ENCODE data around the gene UNC5C. TPM values are rescaled to one million over a fixed set of nuclear protein-coding genes. Genes with fewer than 3 reads are reported as not detected.
A peak's percentile ranks its signal among the peaks of the same experiment; 100 is the strongest.

Gene UNC5C
- 0.81 TPM for polyA plus RNA-seq (2013, experiment 1 of 2; ENCODE audit: insufficient read length)
- 0.61 TPM for polyA plus RNA-seq (2013, experiment 2 of 2; ENCODE audit: insufficient read length)

DNA sequence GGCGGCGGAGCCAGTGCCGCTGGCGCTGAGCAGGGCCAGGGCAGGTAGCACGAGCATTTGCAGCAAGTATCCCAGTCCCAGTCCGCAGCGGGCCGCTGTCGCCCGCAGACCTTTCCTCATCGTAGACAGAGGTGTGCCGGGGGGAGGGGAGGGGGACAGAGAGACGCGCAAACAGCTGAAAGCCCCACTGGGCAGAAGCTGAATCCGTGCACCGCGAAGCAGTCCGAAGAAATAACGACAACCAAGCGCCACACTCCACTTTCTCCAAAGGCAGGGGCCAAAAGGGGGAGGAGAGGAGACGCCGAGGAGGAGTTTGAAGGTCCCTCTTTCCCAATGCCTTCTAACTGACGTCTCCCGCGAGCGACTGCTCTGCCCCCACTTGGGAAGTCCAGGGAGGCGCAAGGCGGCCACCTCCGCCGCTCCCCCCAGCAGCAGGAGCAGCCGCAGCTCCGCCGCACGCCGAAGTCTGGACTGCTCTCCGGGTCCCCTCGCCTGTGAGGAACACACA is at the start of gene UNC5C:
Gene UNC5C, minus strand, starts transcription at position 236 of the 508 bp plus-strand sequence.
- DNase-seq: peak; percentile 35

DNA sequence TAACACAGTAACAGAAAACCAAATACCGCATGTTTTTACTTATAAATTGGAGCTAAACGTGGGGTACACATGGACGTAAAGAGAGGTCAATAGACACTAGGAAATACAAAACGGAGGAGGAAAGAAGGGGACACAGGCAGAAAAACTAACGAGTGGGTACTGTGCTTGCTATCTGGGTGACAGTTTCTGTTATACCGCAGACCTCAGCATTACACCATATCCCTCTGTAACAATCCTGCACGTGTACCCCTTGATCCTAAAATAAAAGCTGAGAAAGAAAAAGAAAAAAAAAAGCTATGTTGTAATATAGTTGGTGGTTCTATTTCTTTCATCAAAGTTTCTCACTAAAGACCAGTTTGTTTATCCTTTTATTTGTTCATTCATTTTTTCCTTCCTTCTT is 47.9 kb upstream of the UNC5C start:
- DNase-seq: no peak

- DNase-seq: no peak
Observed at GRCh38 chr4:95594629-95595028, 45.9 kb upstream of the UNC5C start.

- DNase-seq: no peak
Observed at GRCh38 chr4:95594013-95594412, 45.2 kb upstream of the UNC5C start.

DNA sequence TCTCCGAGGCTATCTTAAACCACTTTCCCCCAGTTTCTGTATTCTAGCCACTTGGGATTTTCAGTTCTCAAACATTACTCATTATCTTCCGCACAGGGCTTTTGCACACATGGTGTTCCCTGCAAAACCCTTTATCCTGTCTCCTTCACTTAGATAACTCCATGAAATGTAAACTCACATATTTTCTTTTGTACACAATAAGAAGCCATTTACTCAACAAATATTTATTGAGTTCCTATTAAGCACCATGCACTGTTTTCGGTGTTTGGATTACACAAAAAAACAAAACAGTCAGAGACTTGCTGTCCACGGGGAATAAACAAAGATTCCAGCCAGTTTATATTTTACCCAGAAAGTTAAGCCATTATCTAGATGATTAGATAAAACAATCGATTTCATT is 42.5 kb upstream of the UNC5C start:
- DNase-seq: no peak

DNA sequence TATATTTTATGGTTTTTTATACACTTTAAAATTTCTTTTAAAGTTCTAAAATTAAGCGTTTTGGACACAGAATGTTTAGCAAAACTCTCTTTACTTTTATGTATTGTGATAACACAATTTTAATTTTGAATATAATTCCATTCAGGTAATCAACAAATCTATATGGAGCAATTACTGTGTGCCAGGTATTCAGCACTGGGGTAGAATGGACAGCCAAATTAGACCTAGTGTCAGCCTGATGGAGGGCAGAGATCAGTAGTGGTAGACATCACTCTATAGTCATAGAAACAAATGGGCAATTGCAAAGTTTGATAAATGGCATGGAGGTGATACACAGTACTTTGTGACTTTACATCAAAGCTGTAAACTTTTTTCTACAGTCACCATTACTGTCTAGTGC is 41.8 kb upstream of the UNC5C start:
- DNase-seq: no peak

- DNase-seq: no peak
Observed at GRCh38 chr4:95585016-95585695, 36.4 kb upstream of the UNC5C start.

GRCh38 chr4:95580226-95580625 is 31.5 kb upstream of the UNC5C start:
- no peak for DNase-seq

GRCh38 chr4:95572304-95572991 is 23.7 kb upstream of the UNC5C start:
- DNase-seq: no peak

DNA sequence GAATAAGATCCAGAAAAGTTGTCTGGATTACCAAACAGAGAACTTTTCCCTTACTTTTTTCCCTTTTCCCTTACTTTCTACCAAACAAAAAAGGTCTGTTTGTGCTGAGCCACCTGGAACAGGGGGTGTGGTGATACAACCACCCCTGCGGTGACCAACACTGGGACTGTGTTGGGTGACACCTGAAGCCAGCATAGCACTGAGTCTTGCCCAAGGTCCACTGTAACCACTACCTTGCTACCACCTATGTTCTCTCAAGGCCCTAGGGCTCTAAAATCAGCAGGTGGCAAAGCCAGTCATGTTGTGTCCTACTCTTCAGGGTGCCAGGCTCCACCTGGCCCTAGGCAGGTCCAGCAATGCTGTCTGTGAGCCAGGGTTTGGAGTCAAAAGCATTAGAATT is 22.8 kb upstream of the UNC5C start:
- DNase-seq: no peak

DNA sequence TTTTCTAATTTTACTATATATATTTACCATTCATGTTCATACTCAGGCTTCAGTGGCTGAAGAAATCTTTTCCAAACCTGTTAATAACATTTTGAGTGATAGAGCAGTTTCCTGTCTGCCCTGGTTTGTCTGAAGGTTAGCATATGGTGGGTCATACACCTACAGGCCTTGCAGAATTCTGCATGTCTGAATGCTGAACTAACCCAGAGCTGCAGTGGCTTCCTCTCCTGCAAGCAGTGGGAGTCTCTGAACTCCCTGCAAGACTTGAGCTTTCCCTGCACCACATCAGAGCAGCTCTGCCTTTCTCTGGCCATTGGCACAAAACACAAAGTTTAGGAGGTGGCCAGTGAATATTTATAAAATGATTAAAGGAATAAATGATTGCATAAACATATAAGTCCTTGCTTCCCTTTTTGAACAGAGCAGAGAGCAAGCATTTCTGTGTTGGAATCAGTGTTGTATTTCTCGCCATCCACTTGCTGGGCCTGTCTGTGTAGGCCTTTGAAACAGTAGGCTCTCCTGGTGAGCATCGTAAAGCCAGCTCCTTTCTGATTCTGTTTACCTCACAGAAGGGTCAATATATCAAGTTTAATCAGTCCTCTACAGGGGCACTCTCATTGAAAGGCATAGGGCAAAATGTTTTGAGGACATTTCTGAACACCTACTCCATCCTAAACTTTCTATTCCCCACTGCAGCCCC is 15.0 kb upstream of the UNC5C start:
- DNase-seq: no peak

GRCh38 chr4:95560774-95561173 is 12.0 kb upstream of the UNC5C start:
- no peak for DNase-seq

GRCh38 chr4:95556207-95556859 is 7.6 kb upstream of the UNC5C start:
- DNase-seq: peak; percentile 16

GRCh38 chr4:95552942-95553550 is 4.3 kb upstream of the UNC5C start:
- DNase-seq: no peak

- DNase-seq: no peak
Observed at GRCh38 chr4:95551653-95552052, 2.9 kb upstream of the UNC5C start.

DNA sequence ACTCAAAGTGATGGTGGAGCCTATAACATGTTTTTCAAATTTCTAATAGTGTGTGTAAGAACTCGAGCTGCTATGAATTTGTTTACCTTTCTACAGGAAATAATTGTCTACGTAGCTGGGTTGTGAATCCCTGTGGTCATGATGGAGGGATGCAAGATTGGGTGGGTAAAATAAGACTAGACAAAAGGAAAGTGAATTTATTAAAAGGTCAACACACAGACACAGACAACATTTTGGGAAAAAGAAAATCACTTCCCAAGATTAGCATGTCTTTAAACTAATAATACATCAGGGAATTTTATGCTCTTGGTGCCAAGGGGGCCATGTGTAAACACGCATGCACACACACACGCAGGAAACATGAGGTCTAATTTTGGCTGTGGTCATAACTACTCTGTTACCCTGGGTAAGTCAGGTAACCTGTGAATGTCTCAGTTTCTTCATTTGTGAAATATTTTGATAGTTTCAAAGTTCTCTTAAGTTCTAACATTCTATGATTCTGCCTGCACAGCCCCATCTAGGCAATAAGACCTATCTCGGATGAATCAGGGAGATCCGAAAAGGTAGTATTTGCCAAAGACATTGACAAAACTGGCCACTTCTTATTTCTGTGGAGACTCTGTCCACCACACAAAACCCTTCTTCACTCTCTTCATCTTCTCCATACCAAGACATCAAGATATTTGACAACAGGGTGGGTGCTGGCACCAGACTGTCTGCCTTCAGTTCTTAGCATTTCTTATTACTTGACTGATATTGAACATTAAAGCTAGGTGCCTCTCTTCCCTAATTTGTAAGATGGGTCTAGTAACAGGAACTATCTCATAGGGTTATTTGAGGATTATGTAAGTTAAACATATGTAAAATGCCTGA is 1.6 kb upstream of the UNC5C start:
- no peak for DNase-seq

GRCh38 chr4:95549246-95550114 is 707 bp upstream of the UNC5C start:
- DNase-seq: peak; percentile 23

DNA sequence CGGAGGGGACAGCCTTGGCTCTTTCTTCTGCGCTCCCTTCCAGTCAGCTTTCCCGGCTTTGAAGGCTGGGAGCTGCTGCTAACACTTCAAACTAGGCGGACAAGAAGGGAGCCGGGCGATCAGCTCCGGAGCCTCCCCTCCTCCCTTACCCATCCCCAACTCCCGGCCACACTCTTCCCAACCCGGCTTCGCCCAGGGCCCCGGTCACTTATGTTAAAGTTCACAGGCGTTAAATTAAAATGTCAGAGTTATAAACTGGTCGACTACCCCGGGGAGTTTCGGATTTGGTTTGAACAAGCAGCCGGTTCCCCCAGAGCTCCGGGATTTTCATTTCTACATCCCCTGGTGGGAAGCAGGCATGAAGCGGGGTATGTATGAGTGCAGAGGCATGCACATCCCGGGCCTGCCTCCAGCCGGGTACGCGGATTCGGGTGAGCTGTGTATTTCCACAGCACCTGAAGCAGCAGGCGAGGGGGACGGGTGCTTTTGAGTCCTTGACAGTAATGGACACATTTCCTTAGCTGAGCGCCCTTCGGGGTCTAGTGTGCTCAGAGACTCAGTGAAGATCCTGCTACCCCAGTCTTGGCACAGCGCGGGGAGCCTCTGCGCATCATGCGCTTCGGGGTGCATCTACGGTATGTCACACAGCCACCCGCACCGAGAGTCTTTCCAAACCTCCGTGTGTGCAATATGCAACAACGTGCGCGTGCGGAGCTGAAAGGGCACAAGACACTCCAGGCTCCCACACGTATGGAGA is 880 bp downstream of the UNC5C start:
- peak; percentile 4 for DNase-seq
